ENCODE measurements around the gene ITGAE.
"Not testable (repeated sequence)": the region's sequence is repeated elsewhere in the genome, so short reads cannot be mapped to it uniquely, and the experiment has no call there.

Gene ITGAE

DNA sequence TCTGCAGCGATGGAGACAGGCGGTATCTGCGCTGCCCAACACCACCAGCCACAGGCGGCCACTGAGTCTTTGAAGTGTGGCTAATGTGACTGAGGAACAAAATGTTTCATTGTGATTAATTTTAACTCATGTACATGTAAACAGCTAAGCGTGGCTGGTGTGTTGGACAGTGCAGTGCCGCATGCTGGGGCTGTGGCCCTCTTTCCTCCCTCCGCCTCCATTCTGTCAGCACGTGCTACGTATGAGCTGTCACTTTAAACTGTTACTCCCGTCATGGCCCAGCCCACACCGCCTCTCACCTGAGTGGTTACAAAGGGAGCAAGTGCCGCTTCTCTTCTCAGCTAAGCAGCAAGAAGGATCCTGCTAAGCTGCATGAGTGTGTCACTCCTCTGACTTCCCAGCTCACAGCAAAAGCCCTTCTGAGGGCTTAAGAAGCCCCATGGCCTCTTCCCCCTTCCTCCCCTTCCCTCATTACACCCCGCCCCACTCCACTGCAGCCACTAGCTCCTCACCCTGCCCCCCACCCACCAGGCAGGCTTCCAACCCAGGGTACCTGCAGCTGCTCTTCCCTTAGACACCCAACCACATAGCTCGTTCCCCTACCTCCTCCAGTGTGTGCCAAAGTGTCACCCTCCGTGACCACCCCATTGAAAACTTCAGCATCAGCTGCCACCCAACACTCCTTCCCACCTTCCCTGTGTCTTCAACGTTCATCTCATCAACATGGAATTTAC is 62.3 kb downstream of the ITGAE start:
- Histone ChIP-seq H3K4me3 (ENCODE audit: low read length in 2 of 2) (peak overlapping the region in 1 of 2 donors; percentile 5), H3K27ac (ENCODE audit: low read depth in 2 of 2, low read length in 2 of 2) (peak overlapping the region; percentile 39 to 56), H3K36me3 (ENCODE audit: control insufficient read depth in 2 of 2, insufficient read depth in 2 of 2, low read length in 2 of 2) (no peaks in the 10 kb centered on the region), H3K9me3 (ENCODE audit: control insufficient read depth in 2 of 2, low read length in 2 of 2) (no peaks in the 10 kb centered on the region), H3K27me3 (ENCODE audit: control insufficient read depth in 2 of 2, insufficient read depth in 2 of 2, low read length in 2 of 2) (no peaks in the 10 kb centered on the region), H3K9ac (ENCODE audit: low read depth in 1 of 2, low read length in 2 of 2) (no peak overlapping the region), H3K4me1 (ENCODE audit: control insufficient read depth in 2 of 2, insufficient read depth in 2 of 2, low read length in 2 of 2) (peaks cover 6 to 9% of the 10 kb centered on the region in 2 donors)

DNA sequence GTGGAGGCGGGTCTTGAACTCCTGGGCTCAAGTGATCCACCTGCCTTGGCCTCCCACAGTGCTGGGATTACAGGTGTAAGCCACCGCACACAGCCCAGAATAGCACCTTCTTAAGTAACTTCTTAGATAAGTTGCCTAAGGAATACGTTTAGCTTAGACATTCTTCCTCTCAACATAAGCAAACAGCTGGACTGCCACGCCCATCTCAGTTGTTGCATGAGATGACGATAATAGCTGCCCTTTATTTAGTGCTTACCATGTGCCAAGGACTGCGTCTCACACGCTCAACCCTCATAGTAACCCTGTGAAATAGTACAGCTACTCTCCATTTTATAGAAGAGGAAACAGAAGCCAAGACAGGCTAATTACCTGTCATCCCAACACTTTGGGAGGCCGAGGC is 65.5 kb downstream of the ITGAE start:
- no peaks in the 10 kb centered on the region for H3K36me3 ChIP-seq (ENCODE audit: control insufficient read depth in 2 of 2, insufficient read depth in 2 of 2, low read length in 2 of 2)
- H3K27me3 ChIP-seq (ENCODE audit: control insufficient read depth in 2 of 2, insufficient read depth in 2 of 2, low read length in 2 of 2) = no peaks in the 10 kb centered on the region
- no peak overlapping the region for H3K4me3 ChIP-seq (ENCODE audit: low read length in 2 of 2)
- H3K9ac ChIP-seq (ENCODE audit: low read depth in 1 of 2, low read length in 2 of 2) = no peak overlapping the region
- peaks cover 6 to 11% of the 10 kb centered on the region in 2 donors for H3K4me1 ChIP-seq (ENCODE audit: control insufficient read depth in 2 of 2, insufficient read depth in 2 of 2, low read length in 2 of 2)
- no peaks in the 10 kb centered on the region for H3K9me3 ChIP-seq (ENCODE audit: control insufficient read depth in 2 of 2, low read length in 2 of 2)
- H3K27ac ChIP-seq (ENCODE audit: low read depth in 2 of 2, low read length in 2 of 2) = no peak overlapping the region

DNA sequence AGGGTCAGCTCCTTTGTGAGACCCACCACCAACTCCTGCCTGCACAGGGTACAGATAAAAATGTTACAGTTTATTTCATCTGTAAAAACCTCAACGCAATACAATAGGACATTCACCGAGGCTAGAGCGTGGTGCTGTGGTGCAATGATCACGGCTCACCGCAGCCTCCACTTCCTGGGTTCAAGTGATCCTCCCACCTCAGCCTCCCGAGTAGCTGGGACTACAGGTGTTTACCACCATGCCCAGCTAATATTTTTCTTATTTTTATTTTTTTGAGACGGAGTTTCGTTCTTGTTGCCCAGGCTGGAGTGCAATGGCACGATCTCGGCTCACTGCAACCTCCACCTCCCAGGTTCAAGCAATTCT is 66.1 kb downstream of the ITGAE start:
- H3K27ac ChIP-seq (ENCODE audit: low read depth in 2 of 2, low read length in 2 of 2); H3K9me3 ChIP-seq (ENCODE audit: control insufficient read depth in 2 of 2, low read length in 2 of 2); H3K27me3 ChIP-seq (ENCODE audit: control insufficient read depth in 2 of 2, insufficient read depth in 2 of 2, low read length in 2 of 2); H3K36me3 ChIP-seq (ENCODE audit: control insufficient read depth in 2 of 2, insufficient read depth in 2 of 2, low read length in 2 of 2); H3K4me3 ChIP-seq (ENCODE audit: low read length in 2 of 2); H3K9ac ChIP-seq (ENCODE audit: low read depth in 1 of 2, low read length in 2 of 2): not testable (repeated sequence)
- peaks cover 6 to 11% of the 10 kb centered on the region in 2 donors for H3K4me1 ChIP-seq (ENCODE audit: control insufficient read depth in 2 of 2, insufficient read depth in 2 of 2, low read length in 2 of 2)

DNA sequence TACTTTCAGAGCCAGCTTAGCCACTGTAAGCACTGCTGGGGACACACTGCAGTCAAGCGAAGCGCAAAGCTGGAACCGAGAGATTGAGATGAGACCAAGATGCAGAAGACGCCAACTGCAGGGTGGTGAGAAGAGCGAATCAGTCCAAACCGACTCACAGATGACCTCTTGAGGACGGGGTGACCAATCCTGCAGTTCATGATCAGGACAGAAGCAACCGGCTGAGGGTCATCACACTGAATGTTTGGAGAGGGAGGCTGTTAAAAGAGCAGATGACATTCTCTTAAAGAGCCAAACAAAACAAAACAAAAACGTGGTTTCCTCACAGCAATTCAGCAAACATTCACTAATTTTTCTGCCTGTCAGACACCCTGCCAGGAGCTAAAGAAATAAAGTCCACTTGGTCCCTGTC is 68.8 kb downstream of the ITGAE start:
- H3K27ac ChIP-seq (ENCODE audit: low read depth in 2 of 2, low read length in 2 of 2) = peak overlapping the region in 1 of 2 donors; percentile 9
- no peak overlapping the region for H3K4me3 ChIP-seq (ENCODE audit: low read length in 2 of 2)
- H3K36me3 ChIP-seq (ENCODE audit: control insufficient read depth in 2 of 2, insufficient read depth in 2 of 2, low read length in 2 of 2) = no peaks in the 10 kb centered on the region
- no peaks in the 10 kb centered on the region for H3K9me3 ChIP-seq (ENCODE audit: control insufficient read depth in 2 of 2, low read length in 2 of 2)
- peaks cover 0 to 2% of the 10 kb centered on the region in 2 donors for H3K4me1 ChIP-seq (ENCODE audit: control insufficient read depth in 2 of 2, insufficient read depth in 2 of 2, low read length in 2 of 2)
- H3K27me3 ChIP-seq (ENCODE audit: control insufficient read depth in 2 of 2, insufficient read depth in 2 of 2, low read length in 2 of 2) = no peaks in the 10 kb centered on the region
- H3K9ac ChIP-seq (ENCODE audit: low read depth in 1 of 2, low read length in 2 of 2) = no peak overlapping the region

DNA sequence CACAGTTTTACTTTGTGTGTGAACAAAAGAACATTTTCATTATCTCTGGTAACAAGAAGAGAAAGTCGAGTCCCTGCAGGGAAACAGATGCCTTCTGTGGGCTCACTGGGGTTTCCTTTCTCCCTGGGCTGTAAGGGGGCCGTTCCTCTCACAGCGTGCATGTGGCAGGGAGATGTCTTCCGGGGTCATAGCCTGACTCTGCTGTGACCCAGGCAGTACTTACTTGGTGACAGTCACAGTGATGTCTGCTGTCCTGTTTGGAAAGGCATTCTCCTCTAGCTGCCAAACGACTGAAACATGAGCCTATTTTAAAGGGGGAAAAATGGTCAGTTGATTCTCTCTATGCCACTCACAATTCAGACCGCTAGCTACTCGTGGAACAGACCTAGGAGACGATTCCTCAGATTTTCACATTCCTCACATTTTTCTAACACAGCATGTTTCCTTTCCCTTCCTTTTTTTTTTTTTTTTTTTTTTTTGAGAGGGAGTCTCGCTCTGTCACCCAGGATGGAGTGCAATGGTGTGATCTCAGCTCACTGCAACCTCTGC is 70.0 kb downstream of the ITGAE start:
- Histone ChIP-seq H3K27me3 (ENCODE audit: control insufficient read depth in 2 of 2, insufficient read depth in 2 of 2, low read length in 2 of 2) (no peaks in the 10 kb centered on the region), H3K4me3 (ENCODE audit: low read length in 2 of 2) (no peak overlapping the region), H3K9me3 (ENCODE audit: control insufficient read depth in 2 of 2, low read length in 2 of 2) (no peaks in the 10 kb centered on the region), H3K9ac (ENCODE audit: low read depth in 1 of 2, low read length in 2 of 2) (no peak overlapping the region), H3K36me3 (ENCODE audit: control insufficient read depth in 2 of 2, insufficient read depth in 2 of 2, low read length in 2 of 2) (no peaks in the 10 kb centered on the region), H3K4me1 (ENCODE audit: control insufficient read depth in 2 of 2, insufficient read depth in 2 of 2, low read length in 2 of 2) (peaks cover 0 to 2% of the 10 kb centered on the region in 2 donors), H3K27ac (ENCODE audit: low read depth in 2 of 2, low read length in 2 of 2) (no peak overlapping the region)

DNA sequence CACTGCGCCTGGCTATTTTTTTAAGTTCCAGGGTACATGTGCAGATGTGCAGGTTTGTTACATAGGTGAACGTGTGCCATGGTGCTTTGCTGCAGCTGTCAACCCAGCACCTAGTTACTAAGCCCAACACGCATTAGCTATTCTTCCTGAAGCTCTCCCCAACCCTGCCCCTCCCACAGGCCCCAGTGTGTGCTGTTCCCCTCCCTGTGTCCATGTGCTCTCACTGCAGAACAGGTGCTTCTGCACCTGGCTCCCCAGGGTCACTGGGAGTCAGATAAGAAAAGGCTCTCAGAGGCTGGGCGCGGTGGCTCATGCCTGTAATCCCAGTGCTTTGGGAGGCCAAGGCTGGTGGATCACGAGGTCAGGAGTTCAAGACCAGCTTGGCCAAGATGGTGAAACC is 71.1 kb downstream of the ITGAE start:
- no peaks in the 10 kb centered on the region for H3K36me3 ChIP-seq (ENCODE audit: control insufficient read depth in 2 of 2, insufficient read depth in 2 of 2, low read length in 2 of 2)
- H3K27me3 ChIP-seq (ENCODE audit: control insufficient read depth in 2 of 2, insufficient read depth in 2 of 2, low read length in 2 of 2) = no peaks in the 10 kb centered on the region
- H3K4me1 ChIP-seq (ENCODE audit: control insufficient read depth in 2 of 2, insufficient read depth in 2 of 2, low read length in 2 of 2) = peaks cover 0 to 2% of the 10 kb centered on the region in 2 donors
- no peaks in the 10 kb centered on the region for H3K9me3 ChIP-seq (ENCODE audit: control insufficient read depth in 2 of 2, low read length in 2 of 2)
- H3K27ac ChIP-seq (ENCODE audit: low read depth in 2 of 2, low read length in 2 of 2) = no peak overlapping the region
- no peak overlapping the region for H3K4me3 ChIP-seq (ENCODE audit: low read length in 2 of 2)
- no peak overlapping the region for H3K9ac ChIP-seq (ENCODE audit: low read depth in 1 of 2, low read length in 2 of 2)

DNA sequence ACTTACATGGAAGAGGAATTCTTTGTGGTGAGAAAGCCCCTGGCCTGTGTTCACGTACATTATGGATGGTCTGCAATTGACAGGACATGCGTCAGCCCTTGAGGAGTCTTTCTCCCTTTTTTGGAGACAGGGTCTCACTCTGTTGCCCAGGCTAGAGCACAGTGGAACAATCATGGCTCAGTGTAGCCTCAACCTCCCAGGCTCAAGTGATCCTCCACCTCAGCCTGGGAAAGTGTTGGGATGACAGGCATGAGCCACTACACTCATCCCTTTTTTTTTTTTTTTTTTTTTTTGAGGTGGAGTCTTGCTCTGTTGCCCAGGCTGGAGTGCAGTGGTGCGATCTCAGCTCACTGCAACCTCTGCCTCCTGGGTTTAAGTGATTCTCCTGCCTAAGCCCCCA is 72.9 kb downstream of the ITGAE start:
- H3K9me3 ChIP-seq (ENCODE audit: control insufficient read depth in 2 of 2, low read length in 2 of 2); H3K4me3 ChIP-seq (ENCODE audit: low read length in 2 of 2); H3K27ac ChIP-seq (ENCODE audit: low read depth in 2 of 2, low read length in 2 of 2); H3K36me3 ChIP-seq (ENCODE audit: control insufficient read depth in 2 of 2, insufficient read depth in 2 of 2, low read length in 2 of 2); H3K27me3 ChIP-seq (ENCODE audit: control insufficient read depth in 2 of 2, insufficient read depth in 2 of 2, low read length in 2 of 2); H3K9ac ChIP-seq (ENCODE audit: low read depth in 1 of 2, low read length in 2 of 2): not testable (repeated sequence)
- H3K4me1 ChIP-seq (ENCODE audit: control insufficient read depth in 2 of 2, insufficient read depth in 2 of 2, low read length in 2 of 2) = peaks cover 8 to 11% of the 10 kb centered on the region in 2 donors

DNA sequence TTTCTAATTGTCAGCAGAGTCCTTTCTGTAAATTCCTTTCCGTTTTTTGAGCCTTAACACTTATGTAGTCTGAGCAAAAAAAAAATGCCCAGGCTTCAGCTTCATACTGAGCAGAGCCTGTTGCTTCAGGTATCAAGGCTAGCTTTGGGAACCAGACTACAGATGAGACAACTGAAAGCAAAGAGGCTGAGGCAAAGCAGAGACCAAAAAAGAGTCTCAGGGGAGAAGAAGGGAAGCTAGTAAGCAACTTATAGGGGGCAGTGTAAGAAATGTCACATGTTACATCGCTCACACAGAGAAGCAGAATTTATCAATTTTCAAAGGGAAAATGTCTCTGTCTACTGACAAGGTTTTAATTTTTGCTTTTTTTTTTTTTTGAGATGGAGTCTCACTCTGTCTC is 73.9 kb downstream of the ITGAE start:
- Histone ChIP-seq H3K4me1 (ENCODE audit: control insufficient read depth in 2 of 2, insufficient read depth in 2 of 2, low read length in 2 of 2) (peaks cover 15 to 16% of the 10 kb centered on the region in 2 donors), H3K9ac (ENCODE audit: low read depth in 1 of 2, low read length in 2 of 2) (no peak overlapping the region), H3K27ac (ENCODE audit: low read depth in 2 of 2, low read length in 2 of 2) (no peak overlapping the region), H3K36me3 (ENCODE audit: control insufficient read depth in 2 of 2, insufficient read depth in 2 of 2, low read length in 2 of 2) (no peaks in the 10 kb centered on the region), H3K4me3 (ENCODE audit: low read length in 2 of 2) (no peak overlapping the region), H3K27me3 (ENCODE audit: control insufficient read depth in 2 of 2, insufficient read depth in 2 of 2, low read length in 2 of 2) (no peaks in the 10 kb centered on the region), H3K9me3 (ENCODE audit: control insufficient read depth in 2 of 2, low read length in 2 of 2) (no peaks in the 10 kb centered on the region)

DNA sequence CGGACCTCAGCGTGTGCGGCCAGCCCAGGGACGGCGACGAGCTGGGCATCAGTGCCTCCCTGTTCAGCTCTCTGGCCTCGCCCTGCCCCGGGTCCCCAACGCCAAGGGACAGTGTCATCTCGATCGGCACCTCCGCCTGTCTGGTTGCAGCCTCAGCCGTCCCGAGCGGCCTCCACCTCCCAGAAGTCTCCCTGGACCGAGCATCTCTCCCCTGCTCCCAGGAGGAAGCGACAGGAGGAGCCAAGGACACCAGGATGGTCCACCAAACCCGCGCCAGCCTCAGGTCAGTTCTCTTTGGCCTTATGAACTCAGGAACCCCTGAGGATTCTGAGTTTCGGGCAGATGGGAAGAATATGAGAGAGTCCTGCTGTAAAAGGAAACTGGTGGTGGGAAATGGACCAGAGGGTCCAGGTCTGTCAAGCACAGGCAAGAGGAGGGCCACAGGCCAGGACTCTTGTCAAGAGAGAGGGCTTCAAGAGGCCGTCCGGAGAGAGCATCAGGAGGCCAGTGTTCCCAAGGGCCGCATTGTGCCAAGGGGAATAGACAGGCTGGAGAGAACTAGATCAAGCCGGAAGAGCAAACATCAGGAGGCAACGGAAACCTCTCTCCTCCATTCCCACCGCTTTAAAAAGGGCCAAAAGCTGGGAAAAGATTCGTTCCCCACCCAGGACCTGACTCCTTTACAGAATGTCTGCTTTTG is 76.5 kb downstream of the ITGAE start:
- peaks cover 18 to 21% of the 10 kb centered on the region in 2 donors for H3K4me1 ChIP-seq (ENCODE audit: control insufficient read depth in 2 of 2, insufficient read depth in 2 of 2, low read length in 2 of 2)
- H3K9me3 ChIP-seq (ENCODE audit: control insufficient read depth in 2 of 2, low read length in 2 of 2) = no peaks in the 10 kb centered on the region
- H3K9ac ChIP-seq (ENCODE audit: low read depth in 1 of 2, low read length in 2 of 2) = peak overlapping the region; percentile 32 to 83
- peaks cover 0 to 4% of the 10 kb centered on the region in 2 donors for H3K36me3 ChIP-seq (ENCODE audit: control insufficient read depth in 2 of 2, insufficient read depth in 2 of 2, low read length in 2 of 2)
- H3K4me3 ChIP-seq (ENCODE audit: low read length in 2 of 2) = peak overlapping the region; percentile 78 to 88
- no peak overlapping the region for H3K27ac ChIP-seq (ENCODE audit: low read depth in 2 of 2, low read length in 2 of 2)
- H3K27me3 ChIP-seq (ENCODE audit: control insufficient read depth in 2 of 2, insufficient read depth in 2 of 2, low read length in 2 of 2) = no peaks in the 10 kb centered on the region
